ENCODE measurements around the gene HEPH.
"Not testable (repeated sequence)": the region's sequence is repeated elsewhere in the genome, so short reads cannot be mapped to it uniquely, and the experiment has no call there.

HEPH gene

GRCh38 chrX:66221856-66222255, 57.8 kb downstream of the HEPH start:
- peak; percentile 3 for DNase-seq (ENCODE audit: low read depth)
- TF ChIP-seq CTCF (conservative IDR thresholded peaks at IDR 0.05; ENCODE audit: low read length), result no peak
- no peak overlapping the region for H3K4me3 ChIP-seq (ENCODE audit: low read length)

- no peak overlapping the region for H3K4me3 ChIP-seq (ENCODE audit: low read length)
- no peak for TF ChIP-seq CTCF (conservative IDR thresholded peaks at IDR 0.05; ENCODE audit: low read length)
- no peak for DNase-seq (ENCODE audit: low read depth)
Measured at GRCh38 chrX:66232296-66232695, 68.2 kb downstream of the HEPH start.

- no peak for TF ChIP-seq CTCF (conservative IDR thresholded peaks at IDR 0.05; ENCODE audit: low read length)
- DNase-seq (ENCODE audit: low read depth), result no peak
- H3K4me3 ChIP-seq (ENCODE audit: low read length), result no peak overlapping the region
Measured at GRCh38 chrX:66233209-66233608, 69.2 kb downstream of the HEPH start.

- not testable (repeated sequence) for DNase-seq (ENCODE audit: low read depth); H3K4me3 ChIP-seq (ENCODE audit: low read length)
Measured at GRCh38 chrX:66233904-66234303, 69.9 kb downstream of the HEPH start.

- no peak overlapping the region for H3K4me3 ChIP-seq (ENCODE audit: low read length)
- TF ChIP-seq CTCF (conservative IDR thresholded peaks at IDR 0.05; ENCODE audit: low read length), result no peak
- no peak for DNase-seq (ENCODE audit: low read depth)
Measured at GRCh38 chrX:66255359-66255967, 91.4 kb downstream of the HEPH start.

- TF ChIP-seq CTCF (conservative IDR thresholded peaks at IDR 0.05; ENCODE audit: low read length), result no peak
- no peak for DNase-seq (ENCODE audit: low read depth)
- H3K4me3 ChIP-seq (ENCODE audit: low read length), result no peak overlapping the region
Measured at GRCh38 chrX:66262807-66263206, 98.8 kb downstream of the HEPH start.
